Measurements from ENCODE around the gene TNNI3K. TPM values are rescaled to one million over a fixed set of nuclear protein-coding genes. Genes with fewer than 3 reads are reported as not detected.

Gene TNNI3K
- total and polyA plus RNA-seq, 2 of the 8 experiments (the other 6 are each of a cell fraction or from before 2014, with no cell fraction given), result 0.41 to 0.48 TPM

- TF ChIP-seq USF2 (IDR thresholded peaks at IDR 0.05; ENCODE audit: low read length) (no peak), TBP (IDR thresholded peaks at IDR 0.05; ENCODE audit: low read depth, low read length) (no peak), POLR2A (IDR thresholded peaks at IDR 0.05; ENCODE audit: control extremely low read depth in 1 of 2, low read depth in 2 of 2, low read length in 2 of 2) (no peak)
Measured at GRCh38 chr1:74392840-74393239, 157.7 kb downstream of the TNNI3K start (continued).

Data from H1 (cell line).